PFSK-1 (cell line): Measurements from ENCODE around the gene PCARE.

ENCODE experiments used
- FOXP2 ChIP-seq: optimal IDR thresholded peaks from 2 replicates; pipeline ENCODE3; 2011; ENCODE audit warnings: borderline replicate concordance, control low read depth, inconsistent platforms; ENCODE audit not compliant: insufficient read depth; ENCODE audit errors: extremely low read length, extremely low read depth
- POLR2AphosphoS5 ChIP-seq: IDR thresholded peaks from 2 replicates; pipeline ENCODE4 v1.6.1; 2012; ENCODE audit warnings: low read depth, mild to moderate bottlenecking, control low read depth, low read length, moderate library complexity
- SIN3A ChIP-seq: IDR thresholded peaks from 2 replicates; pipeline ENCODE4 v1.6.1; 2012; ENCODE audit warnings: mild to moderate bottlenecking, low read length, moderate library complexity, borderline replicate concordance; ENCODE audit not compliant: insufficient read depth
- TAF1 ChIP-seq: IDR thresholded peaks from 2 replicates; pipeline ENCODE4 v1.6.1; 2012; ENCODE audit warnings: low read length, control low read depth, borderline replicate concordance; ENCODE audit not compliant: insufficient read depth
- TF ChIP-seq, protein P1 (sequence below), 2 experiments: IDR thresholded peaks; 2 replicates each; pipeline versions ENCODE4 v1.6.1 to v1.8.0; 2011 to 2012; ENCODE audit warnings: low read depth in 2 of 2, low read length in 2 of 2, control low read depth in 1 of 2, inconsistent platforms in 1 of 2, mild to moderate bottlenecking in 1 of 2, moderate library complexity in 1 of 2; ENCODE audit not compliant: insufficient read depth in 1 of 2

DNA sequence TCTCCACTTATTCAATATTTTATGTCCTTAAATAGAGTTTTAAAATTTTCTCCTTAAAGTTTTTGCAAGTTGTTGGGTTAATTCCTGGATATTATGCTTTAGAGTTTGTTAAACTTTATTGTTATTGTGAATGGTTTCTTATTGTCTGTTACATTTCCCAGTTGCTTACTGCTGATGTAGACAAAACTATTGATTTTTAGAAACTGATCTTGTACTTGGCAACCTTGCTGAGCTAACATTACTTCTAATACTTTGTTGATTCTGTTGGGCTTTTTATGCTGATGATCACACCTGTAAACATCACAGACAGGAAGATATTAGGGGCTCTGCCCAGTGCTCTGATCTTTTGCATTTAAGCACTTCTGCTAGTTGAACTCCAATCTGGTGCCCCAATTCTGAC lies 38.1 kb upstream of the PCARE start:
- no peak for TF ChIP-seq TAF1
- no peak for TF ChIP-seq POLR2AphosphoS5
- no peak for TF ChIP-seq SIN3A
- no peak for TF ChIP-seq FOXP2
- TF ChIP-seq, protein P1, sequence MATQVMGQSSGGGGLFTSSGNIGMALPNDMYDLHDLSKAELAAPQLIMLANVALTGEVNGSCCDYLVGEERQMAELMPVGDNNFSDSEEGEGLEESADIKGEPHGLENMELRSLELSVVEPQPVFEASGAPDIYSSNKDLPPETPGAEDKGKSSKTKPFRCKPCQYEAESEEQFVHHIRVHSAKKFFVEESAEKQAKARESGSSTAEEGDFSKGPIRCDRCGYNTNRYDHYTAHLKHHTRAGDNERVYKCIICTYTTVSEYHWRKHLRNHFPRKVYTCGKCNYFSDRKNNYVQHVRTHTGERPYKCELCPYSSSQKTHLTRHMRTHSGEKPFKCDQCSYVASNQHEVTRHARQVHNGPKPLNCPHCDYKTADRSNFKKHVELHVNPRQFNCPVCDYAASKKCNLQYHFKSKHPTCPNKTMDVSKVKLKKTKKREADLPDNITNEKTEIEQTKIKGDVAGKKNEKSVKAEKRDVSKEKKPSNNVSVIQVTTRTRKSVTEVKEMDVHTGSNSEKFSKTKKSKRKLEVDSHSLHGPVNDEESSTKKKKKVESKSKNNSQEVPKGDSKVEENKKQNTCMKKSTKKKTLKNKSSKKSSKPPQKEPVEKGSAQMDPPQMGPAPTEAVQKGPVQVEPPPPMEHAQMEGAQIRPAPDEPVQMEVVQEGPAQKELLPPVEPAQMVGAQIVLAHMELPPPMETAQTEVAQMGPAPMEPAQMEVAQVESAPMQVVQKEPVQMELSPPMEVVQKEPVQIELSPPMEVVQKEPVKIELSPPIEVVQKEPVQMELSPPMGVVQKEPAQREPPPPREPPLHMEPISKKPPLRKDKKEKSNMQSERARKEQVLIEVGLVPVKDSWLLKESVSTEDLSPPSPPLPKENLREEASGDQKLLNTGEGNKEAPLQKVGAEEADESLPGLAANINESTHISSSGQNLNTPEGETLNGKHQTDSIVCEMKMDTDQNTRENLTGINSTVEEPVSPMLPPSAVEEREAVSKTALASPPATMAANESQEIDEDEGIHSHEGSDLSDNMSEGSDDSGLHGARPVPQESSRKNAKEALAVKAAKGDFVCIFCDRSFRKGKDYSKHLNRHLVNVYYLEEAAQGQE (IDR thresholded peaks at IDR 0.05; ENCODE audit: insufficient read depth in 1 of 2, low read depth in 2 of 2, low read length in 2 of 2), result no peak
